ENCODE data around the gene XYLB. TPM values are rescaled to one million over a fixed set of nuclear protein-coding genes. Genes with fewer than 3 reads are reported as not detected.
"Not testable (repeated sequence)": the region's sequence is repeated elsewhere in the genome, so short reads cannot be mapped to it uniquely, and the experiment has no call there.

XYLB gene
- 14.0 and 18.1 TPM in 2 replicates for total RNA-seq (2014; rRNA removed; shearing (Covaris generic))
- 16.3 and 22.0 TPM in 2 replicates for polyA plus RNA-seq (2015; cell fraction: cytosol; rRNA removed)
- polyA plus RNA-seq (2015; cell fraction: nucleus; rRNA removed): 34.1 and 39.2 TPM in 2 replicates

- DNase-seq (ENCODE audit: low read depth, low spot score): peak; percentile 86
- in situ Hi-C loops (cut with HindIII; ENCODE audit: low pct_unique_long_range_greater_than_20kb, low sequenced_read_pairs): no loop called here
These were observed at the start of gene XYLB for GRCh38 chr3:38346587-38347410. TSS of gene XYLB (plus strand) at chr3:38346785. CDS start at chr3:38346869, 84 bp downstream.

GRCh38 chr3:38297053-38297452 is 49.5 kb upstream of the XYLB start:
- in situ Hi-C loops (cut with HindIII; ENCODE audit: low pct_unique_long_range_greater_than_20kb, low sequenced_read_pairs); DNase-seq (ENCODE audit: low read depth, low spot score): not testable (repeated sequence)

GRCh38 chr3:38297537-38297936 is 49.0 kb upstream of the XYLB start:
- in situ Hi-C loops (cut with HindIII; ENCODE audit: low pct_unique_long_range_greater_than_20kb, low sequenced_read_pairs): no loop called here
- no peak for DNase-seq (ENCODE audit: low read depth, low spot score)

GRCh38 chr3:38297947-38298711 is 48.5 kb upstream of the XYLB start:
- DNase-seq (ENCODE audit: low read depth, low spot score): peak; percentile 40
- in situ Hi-C loops (cut with HindIII; ENCODE audit: low pct_unique_long_range_greater_than_20kb, low sequenced_read_pairs): no loop called here

- DNase-seq (ENCODE audit: low read depth, low spot score): no peak
- in situ Hi-C loops (cut with HindIII; ENCODE audit: low pct_unique_long_range_greater_than_20kb, low sequenced_read_pairs): no loop called here
These were observed 39.6 kb upstream of the XYLB start for GRCh38 chr3:38306941-38307340.

- in situ Hi-C loops (cut with HindIII; ENCODE audit: low pct_unique_long_range_greater_than_20kb, low sequenced_read_pairs): no loop called here
- no peak for DNase-seq (ENCODE audit: low read depth, low spot score)
These were observed 39.0 kb upstream of the XYLB start for GRCh38 chr3:38307599-38307998.

- in situ Hi-C loops (cut with HindIII; ENCODE audit: low pct_unique_long_range_greater_than_20kb, low sequenced_read_pairs): no loop called here
- DNase-seq (ENCODE audit: low read depth, low spot score): no peak
These were observed 38.1 kb upstream of the XYLB start for GRCh38 chr3:38308456-38308855.

- no peak for DNase-seq (ENCODE audit: low read depth, low spot score)
- in situ Hi-C loops (cut with HindIII; ENCODE audit: low pct_unique_long_range_greater_than_20kb, low sequenced_read_pairs): no loop called here
These were observed 35.1 kb upstream of the XYLB start for GRCh38 chr3:38311476-38311875.

- no peak for DNase-seq (ENCODE audit: low read depth, low spot score)
- in situ Hi-C loops (cut with HindIII; ENCODE audit: low pct_unique_long_range_greater_than_20kb, low sequenced_read_pairs): no loop called here
These were observed 34.6 kb upstream of the XYLB start for GRCh38 chr3:38311941-38312340.

- in situ Hi-C loops (cut with HindIII; ENCODE audit: low pct_unique_long_range_greater_than_20kb, low sequenced_read_pairs): no loop called here
- DNase-seq (ENCODE audit: low read depth, low spot score): no peak
These were observed 34.2 kb upstream of the XYLB start for GRCh38 chr3:38312356-38312755.

GRCh38 chr3:38313263-38313662 is 33.3 kb upstream of the XYLB start:
- in situ Hi-C loops (cut with HindIII; ENCODE audit: low pct_unique_long_range_greater_than_20kb, low sequenced_read_pairs): no loop called here
- no peak for DNase-seq (ENCODE audit: low read depth, low spot score)

- in situ Hi-C loops (cut with HindIII; ENCODE audit: low pct_unique_long_range_greater_than_20kb, low sequenced_read_pairs): no loop called here
- no peak for DNase-seq (ENCODE audit: low read depth, low spot score)
These were observed 32.9 kb upstream of the XYLB start for GRCh38 chr3:38313695-38314094.

- no peak for DNase-seq (ENCODE audit: low read depth, low spot score)
- in situ Hi-C loops (cut with HindIII; ENCODE audit: low pct_unique_long_range_greater_than_20kb, low sequenced_read_pairs): no loop called here
These were observed 32.3 kb upstream of the XYLB start for GRCh38 chr3:38314112-38314763.

GRCh38 chr3:38314764-38315487 is 31.7 kb upstream of the XYLB start:
- in situ Hi-C loops (cut with HindIII; ENCODE audit: low pct_unique_long_range_greater_than_20kb, low sequenced_read_pairs): no loop called here
- no peak for DNase-seq (ENCODE audit: low read depth, low spot score)

- DNase-seq (ENCODE audit: low read depth, low spot score): no peak
- in situ Hi-C loops (cut with HindIII; ENCODE audit: low pct_unique_long_range_greater_than_20kb, low sequenced_read_pairs): no loop called here
These were observed 30.9 kb upstream of the XYLB start for GRCh38 chr3:38315488-38316230.

GRCh38 chr3:38316356-38317191 is 30.0 kb upstream of the XYLB start:
- no peak for DNase-seq (ENCODE audit: low read depth, low spot score)
- in situ Hi-C loops (cut with HindIII; ENCODE audit: low pct_unique_long_range_greater_than_20kb, low sequenced_read_pairs): no loop called here

Data from SK-MEL-5 (cell line).